ENCODE measurements around the gene ITPR2.
"Not testable (repeated sequence)": the region's sequence is repeated elsewhere in the genome, so short reads cannot be mapped to it uniquely, and the experiment has no call there.

Gene ITPR2

DNA sequence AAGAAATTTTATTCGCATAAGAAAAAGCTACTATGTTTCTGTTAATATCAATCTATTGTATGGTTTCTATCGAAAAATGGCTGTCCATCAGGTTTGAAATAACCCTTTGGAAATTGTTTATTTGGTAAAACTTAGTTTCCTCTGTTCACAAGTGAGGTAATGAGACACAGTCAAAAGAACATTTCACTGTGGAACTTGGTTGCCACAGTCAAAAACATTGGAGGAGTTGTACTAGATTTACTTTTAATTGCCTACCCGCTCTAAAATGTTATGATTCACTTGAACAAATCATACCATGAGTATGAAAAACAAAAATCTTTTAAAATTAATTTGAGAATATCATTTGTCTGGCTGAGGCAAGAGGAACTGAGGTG lies 46.5 kb downstream of the ITPR2 start:
- DNase-seq, result no peak

DNA sequence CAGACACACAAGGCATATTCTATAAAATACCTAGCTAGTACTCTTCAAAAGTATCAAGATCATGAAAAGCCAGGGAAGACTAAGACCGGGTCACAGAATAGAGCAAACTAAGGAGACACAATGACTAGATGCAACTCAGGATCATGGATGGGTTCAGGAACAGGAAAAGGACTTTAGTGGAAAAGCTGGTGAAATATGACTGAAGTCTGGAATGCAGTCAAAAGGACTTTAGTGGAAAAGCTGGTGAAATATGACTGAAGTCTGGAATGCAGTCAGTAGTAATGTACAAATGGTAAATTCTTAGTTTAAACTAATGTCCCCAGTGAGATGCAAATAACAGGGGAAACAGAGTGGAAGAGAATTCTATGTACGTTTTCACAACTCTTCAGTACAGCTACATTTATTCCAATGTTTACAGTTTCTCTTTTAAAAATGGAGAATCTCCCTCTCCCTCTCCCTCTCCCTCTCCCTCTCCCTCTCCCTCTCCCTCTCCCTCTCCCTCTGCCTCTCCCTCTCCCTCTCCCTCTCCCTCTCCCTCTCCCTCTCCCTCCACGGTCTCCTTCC lies 49.1 kb downstream of the ITPR2 start:
- not testable (repeated sequence) for DNase-seq

DNA sequence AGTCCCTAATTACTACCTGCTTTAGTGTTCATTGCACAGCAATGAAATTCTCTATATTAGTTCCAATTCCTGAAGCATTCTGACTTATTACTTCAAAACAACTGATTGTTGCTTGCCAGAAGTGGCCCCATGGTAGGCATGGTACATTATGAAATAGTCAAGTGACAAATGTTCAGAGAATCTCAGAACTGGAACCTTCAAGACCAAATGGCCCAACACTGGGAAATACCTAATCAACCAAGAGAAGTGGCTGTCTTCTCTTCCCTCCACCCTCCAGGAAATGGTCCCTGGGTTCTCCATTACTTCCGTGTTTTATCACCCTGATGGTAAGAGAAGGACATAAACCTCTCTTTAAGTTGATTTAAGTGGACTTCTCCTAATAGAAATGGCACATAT lies 49.9 kb downstream of the ITPR2 start:
- DNase-seq, result no peak

DNA sequence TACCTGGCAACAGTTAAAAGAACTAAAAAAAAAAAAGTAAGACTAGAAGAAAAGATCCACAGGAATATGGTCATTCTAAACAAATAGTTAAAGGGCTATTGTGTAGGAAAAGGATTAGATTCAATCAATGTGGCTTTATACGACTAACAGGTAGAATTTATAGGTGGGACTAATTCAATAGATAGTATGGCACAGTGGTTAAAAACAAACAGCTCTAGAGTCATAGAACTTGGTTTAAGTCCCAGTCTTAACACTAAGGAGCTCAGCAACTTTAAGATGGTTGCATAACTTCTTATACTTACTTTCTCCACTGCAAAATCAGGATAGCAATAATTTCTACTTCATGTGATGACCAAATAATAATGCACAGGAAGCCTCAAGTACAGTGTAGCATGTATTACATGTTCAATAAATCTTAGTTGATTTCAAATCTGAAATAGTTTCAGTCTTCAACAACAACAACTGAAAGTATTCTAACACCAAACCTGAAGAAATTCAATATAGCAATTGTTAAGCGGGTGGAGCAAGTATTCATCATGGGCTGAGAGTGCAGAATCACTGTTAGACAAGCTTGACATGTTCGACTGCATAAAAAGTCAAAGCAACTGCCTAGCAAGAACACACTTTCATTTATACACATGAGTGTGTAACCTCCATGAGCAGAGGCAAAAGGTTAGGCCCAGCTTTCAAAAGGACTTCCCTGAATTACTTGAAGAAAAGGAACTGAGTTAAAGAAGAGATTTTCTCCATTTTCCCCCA lies 50.4 kb downstream of the ITPR2 start:
- no peak for DNase-seq

DNA sequence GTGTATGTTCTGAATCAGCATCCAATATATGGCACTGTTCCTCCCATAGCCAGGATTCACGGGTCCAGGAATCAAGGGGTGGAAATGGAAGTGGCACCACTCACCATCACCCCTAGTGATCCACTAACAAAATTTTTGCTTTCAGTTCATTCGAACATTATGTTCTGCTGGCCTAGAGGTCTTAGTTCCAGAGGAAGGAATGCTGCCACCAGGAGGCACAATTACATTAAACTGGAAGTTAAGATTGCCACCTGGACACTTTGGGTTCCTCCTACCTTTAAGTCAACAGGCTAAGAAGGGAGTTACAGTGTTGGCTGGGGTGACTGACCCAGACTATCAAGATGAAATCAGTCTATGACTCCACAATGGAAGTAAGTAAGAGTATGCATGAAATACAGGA lies 52.3 kb downstream of the ITPR2 start:
- peak; percentile 52 for DNase-seq

DNA sequence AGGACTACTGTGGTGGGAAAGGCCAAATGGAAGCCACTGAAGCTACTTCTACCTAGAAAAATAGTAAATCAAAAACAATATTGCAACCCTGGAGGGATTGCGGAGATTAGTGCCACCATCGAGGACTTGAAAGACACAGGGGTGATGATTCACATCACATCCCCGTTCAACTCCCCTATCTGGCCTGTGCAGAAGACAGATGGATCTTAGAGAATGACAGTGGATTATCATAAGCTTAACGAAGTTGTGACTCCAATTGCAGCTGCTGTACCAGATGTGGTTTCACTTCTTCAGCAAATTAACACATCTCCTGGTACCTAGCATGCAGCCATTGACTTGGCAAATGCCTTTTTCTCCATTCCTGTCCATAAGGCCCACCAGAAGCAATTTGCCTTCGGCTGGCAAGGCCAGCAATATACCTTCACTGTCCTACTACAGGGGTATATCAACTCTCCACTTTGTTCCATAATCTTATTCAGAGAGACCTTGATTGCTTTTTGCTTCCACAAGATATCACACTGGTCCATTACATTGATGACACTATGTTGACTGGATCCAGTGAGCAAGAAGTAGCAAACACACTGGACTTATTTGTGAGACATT lies 54.7 kb downstream of the ITPR2 start:
- peak; percentile 69 for DNase-seq

DNA sequence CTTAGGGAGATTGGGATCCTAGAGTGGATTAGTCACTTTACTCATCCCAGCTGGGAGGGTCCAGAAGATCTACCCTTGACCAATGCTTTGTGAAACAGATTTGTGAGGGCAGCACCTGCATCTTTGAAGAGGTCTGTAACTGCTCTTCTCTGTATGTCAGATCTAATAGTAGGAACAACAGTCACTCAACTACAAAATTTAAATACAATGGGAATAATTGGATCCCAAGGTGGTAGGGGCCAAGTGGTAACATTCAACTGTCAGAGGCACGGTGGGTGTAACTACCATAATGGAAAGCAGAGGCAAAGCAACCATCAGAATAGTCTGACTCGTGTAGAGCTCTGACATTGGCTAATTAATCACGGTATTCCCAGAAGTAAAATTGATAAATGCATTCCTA lies 55.8 kb downstream of the ITPR2 start:
- DNase-seq, result no peak

DNA sequence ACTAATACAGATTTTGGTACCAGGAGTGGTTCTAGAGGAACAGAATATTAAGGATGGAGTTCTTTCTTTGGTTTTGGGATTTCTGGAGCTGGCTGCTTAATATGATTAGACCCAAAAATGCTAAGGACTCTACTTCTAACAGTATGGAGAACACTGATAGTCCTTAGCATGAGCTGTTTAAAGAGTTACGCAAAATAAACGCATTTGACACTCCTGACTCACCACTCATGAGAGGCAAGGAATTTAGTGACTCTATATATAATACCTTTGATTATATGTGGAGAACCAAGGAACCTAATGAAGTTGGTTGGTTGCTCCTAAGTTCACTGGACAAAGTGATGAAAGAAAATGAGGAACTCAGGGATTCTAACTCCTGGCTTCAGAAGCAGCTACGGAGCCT lies 57.0 kb downstream of the ITPR2 start:
- not testable (repeated sequence) for DNase-seq

DNA sequence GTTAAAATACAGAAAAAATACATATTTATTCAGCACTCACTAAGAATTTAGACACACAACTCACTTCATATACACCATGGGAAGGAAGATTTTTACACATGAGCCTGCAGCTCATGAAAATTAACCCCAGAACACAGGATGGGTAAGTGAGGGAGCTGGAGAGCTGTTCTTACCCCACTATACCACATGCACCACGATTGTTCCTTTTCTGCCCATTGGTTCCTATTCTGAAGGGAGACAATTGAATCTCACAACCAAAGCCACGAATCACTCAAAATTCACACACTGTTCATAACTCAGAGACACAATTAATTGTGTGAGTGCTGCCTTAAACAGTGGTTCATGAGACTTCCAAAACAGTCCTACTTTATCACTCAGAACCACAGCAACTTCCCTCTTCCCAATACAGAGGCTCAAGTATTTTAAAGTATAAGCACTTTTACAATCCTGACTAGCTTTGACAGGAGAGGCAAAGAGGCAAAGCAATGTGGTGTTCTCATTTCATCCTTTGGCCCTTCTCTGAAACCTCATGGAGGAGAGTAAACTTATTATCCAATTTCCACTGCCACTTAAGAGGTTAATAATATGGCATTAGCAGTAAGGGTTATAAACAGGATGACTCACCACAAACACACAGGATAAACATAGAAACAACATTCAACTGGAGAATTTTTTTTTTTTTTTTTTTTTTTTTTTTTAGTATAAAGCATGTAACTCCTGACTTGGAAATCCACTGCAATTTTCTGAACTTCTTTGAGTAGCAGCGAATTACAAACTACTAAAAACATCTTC lies 59.5 kb downstream of the ITPR2 start:
- DNase-seq, result no peak

DNA sequence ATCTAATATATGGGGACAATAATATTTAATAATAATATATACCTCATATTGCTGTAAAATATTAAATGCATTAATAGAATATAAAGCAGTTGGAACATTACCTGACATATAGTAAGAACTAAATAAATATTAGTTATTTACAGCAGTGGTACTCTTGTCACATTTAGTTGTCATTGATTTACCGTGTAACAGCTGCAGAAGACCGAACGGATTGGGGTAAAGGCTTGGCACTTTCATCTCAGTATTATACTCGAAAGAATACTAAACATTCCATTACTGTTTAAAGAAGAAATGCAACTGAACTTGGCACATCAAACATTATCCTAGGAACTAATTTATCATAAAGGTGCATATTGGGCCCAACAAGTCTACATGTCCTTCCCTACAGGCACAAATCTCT lies 61.1 kb downstream of the ITPR2 start:
- DNase-seq, result no peak

DNA sequence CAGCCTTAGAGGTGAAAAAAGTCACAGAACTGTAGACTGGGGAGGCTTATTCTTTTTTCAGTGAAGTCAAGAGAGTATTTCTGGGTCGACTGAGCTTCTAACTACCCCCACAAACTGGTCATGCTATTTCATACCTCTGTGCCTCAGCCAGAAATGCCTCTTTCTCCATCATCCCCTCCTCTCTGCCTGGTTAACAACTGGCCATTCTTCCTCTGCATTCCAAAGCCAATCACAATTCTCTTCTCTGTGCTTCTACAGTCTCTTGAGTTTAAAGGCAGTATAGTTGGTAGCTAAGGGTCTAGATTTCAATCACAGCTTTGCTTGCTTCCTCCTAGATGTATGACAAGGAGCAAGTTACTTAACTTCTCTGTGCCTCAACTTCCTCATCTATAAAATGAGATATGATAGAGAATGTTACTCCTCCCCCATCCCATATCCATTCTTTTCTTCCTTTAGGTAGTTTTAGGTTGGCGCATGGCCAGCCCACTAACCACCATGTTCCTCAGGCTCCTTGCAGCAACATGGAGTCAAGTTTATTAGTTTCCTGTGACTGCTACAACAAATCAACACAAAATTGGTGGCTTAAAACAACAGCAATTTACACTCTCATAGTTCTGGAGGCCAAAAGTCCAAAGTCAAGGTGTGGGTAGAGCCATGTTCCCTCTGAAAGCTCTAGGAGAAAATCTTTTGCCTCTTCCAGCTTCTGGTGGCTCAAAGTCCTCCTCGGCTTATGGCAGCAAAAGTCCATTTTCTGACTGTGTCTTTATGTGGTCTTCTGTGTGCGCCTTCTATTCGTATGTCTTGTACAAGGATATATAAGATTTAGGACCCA lies 62.5 kb downstream of the ITPR2 start:
- no peak for DNase-seq

DNA sequence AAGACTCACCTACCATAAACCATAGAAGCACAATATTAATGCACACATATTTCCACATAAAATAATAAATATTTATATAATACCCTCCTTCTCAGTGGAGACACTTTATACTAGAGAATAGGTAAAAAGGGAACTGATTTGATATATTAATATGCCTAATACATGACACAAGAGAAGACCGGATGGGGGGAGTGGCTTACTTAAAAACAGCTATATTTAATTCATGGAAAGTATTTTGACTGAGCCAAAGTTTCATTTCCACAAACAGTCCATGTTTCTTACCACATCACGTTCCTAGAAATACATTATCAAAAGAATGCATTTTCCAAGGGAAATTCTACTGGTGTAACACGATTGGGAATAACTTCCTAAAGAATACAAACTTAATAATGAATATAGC lies 63.4 kb downstream of the ITPR2 start:
- no peak for DNase-seq

DNA sequence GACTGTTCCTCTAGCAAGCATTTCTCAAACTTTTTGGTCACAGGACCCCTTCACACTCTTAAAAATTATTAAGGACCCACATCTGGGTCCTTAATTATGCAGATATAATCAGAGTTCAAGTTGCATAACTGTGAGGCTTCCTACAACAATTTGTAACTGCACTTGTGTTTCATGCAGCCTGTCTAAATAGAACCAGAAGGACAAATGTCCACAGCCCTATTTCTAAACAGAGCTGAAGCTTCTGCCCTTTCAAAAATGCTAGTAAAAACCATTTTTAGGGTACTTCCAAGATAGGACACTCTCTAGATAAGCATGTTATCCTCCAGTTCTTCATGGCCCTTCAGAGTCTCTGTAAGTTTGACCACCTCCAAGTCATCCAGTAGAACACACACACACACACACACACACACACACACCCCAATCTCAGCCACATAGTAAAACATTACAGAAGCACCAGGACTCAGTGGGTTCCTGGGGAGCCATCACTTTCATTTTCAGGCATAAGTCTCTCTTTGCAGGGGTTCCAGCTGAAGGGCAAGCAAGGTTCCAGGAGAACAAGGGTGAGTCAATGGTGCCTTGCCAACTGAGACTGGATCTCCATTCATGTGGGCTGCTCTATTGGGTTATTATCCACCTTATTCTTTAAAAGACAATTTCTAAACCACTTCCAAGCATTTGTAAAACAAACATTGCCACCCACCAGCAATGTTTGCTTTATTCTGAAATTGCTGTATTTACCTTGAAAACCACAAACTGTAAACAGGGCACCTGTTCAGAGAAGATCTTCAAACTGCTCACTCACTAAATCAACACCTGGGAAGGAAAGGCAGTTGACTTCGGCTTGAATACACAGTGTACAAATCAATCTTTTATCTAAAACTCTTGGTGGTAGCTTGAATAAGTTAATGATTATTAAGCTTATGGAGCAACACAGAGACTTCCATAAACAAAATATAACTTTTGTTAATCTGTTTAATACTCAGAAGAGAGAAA lies 64.1 kb downstream of the ITPR2 start:
- DNase-seq, result no peak

DNA sequence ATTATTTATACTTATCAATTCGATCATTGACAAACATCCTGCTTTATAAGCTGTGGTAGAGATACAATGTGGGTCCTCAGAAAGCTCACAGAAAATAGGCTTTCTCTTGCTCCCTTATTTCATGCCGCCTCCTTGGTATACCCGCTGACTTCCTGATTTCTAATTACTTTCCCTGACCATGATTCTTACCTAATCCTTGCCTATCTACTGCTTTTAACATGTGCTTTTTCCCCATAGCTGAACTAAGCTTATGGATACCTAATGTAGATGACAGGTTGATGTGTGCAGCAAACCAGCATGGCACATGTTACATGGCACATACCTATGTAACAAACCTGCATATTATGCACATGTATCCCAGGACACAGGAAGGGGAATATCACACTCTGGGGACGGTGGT lies 65.1 kb downstream of the ITPR2 start:
- no peak for DNase-seq

DNA sequence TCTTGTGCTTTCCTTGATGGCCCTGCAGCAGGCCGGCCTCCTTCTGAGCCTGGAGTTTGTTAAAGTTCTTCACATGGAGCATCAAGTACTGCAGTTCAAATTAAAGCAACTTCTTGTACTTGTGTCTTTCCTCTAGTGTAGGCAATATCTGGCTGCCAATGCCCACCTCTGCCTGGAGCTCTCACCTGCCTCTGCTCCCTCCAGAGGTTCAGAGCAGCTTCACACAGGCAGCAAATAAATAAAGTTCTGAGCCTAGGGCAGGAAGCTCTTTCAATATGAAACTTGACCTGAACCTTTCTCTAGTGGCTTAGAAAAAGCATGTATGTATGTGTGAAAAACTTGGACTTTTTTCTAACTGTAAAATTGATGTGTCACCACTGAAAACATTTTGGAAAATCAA lies 65.9 kb downstream of the ITPR2 start:
- DNase-seq, result no peak

DNA sequence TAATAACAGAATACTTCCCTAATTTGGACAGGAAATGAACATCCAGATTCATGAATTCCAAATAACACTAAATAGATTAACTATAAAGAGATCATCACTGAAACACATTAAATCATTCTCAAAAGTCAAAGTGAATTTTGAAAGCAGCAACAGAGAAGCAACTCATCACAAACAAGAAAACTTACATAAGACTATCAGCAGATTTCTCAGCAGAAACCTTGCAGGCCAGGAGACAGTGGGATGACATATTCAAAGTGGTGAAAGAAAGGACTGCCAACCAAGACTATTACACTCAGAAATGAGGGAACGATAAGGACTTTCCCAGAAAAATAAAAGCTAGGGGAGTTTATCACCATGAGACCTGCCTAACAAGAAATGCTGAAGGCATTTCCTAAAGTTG lies 70.8 kb downstream of the ITPR2 start:
- DNase-seq, result no peak

DNA sequence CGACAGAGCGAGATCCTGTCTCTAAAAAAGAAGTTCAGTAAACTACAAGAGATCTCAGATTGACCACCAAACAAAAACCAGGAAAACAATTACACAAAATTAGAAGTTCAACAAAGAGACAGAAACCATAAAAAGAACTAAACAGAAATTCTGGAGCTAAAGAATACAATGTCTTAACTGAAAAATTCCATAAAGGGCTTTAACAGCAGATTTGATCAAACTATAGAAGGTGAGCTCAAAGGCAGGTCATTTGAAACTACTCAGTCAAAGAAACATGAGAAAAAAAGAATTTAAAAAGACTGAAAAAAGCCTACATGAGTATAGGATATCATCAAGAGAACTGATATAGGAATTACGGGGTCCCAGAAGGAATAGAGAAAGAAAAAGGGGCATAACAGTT lies 71.2 kb downstream of the ITPR2 start:
- no peak for DNase-seq

DNA sequence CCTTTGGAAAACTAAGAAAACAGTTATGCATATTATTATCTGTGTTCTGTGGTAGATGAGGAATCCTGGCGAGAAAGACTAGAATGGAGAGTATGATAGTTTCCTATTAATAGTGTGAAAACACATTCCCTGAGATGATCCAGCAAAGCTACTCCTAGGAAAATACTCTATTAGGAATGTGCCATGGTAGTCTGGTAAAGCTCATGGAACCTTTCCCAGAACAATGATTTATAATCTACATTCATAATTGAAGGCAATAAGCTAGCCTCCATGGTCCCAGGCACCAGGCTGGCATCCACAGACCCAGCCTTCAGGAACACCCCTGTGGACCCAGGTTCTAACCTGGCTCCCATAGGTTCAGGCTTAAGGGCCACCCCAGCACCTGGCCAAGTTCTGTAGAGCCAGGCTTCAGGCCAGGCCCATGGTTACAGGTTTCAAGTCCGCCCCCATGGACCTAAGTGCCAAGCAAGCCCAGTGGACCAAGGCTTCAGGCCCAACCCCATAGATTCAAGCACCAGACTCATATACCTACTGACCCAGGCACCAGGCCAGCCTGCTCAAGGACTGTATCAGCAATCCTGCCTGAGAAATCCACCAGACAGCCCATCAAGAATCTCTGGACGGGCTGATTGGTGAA lies 72.2 kb downstream of the ITPR2 start:
- no peak for DNase-seq

DNA sequence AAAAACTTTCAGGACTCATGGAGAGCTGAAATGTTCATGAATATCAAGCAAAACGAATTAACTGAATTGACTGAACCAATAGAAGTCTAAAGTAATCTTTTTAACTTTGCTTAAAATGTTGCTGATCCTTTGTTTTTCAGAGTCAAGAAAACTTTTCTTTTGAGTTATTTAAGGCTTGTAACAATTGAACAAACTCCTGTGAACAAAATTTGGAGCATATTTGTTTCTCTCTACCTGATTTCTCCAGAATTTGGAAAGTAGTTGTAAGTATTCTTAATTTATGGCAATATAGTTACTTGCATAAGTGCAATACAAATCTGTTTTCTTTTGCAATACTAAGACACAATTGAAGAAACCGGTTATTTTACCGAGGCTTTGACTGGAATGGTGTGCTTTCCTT lies 77.6 kb downstream of the ITPR2 start:
- not testable (repeated sequence) for DNase-seq

DNA sequence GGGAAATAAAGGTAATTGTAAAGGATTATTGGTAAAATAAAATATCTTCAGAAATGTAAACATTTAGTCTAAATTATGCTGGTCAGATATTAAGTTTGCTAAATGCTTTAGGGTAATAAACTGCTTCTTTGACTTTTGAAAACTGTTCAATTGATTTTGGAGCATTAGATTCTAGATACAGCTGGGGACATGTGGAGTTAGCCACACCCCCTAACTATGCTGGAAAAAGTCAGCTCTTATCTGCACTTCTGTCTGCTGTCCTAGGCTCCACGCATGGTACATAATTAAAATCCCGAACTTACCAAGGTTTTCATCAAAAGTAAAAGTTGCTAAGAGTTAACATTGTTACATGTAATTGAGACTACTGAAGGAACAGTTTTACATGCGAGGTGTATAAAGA lies 78.8 kb downstream of the ITPR2 start:
- DNase-seq, result peak; percentile 29

DNA sequence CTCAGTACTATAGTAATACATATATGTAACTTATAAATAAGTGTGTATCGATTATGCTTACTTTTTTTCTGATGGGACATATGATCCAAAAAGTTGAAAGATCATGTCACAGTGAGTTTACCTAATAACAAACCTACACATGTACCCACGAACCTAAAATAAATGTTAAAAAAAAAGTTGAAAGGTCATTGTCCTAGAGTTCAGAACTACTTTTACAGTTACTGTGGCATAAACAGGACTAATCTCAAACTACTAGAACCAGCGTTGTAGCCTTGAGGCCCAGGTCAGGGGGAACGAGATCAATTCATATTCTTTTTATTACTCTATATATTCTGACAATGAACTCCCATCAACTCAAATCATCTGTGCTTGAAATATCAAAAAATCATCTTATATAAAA lies 81.8 kb downstream of the ITPR2 start:
- DNase-seq, result no peak
